Tibial nerve (tissue), 4 donors: ENCODE results near the gene FASLG. TPM values are rescaled to one million over a fixed set of nuclear protein-coding genes. Genes with fewer than 3 reads are reported as not detected.

Source experiments
- DNase-seq, 2 donors: peaks; one replicate each; pipeline ENCODE4 v3.0.0-alpha.2; 2019; ENCODE audit warnings: low spot score in 2 of 2
- H3K27ac ChIP-seq, 4 donors: fragments of 200-600 bp; sonication (generic) in 3 of 4; one replicate each; pipeline ENCODE4 v1.5.1; 2017 to 2019; ENCODE audit warnings: mild to moderate bottlenecking in 1 of 4
- H3K27me3 ChIP-seq, 2 donors: fragments of 200-600 bp; sonication (generic) in 1 of 2; one replicate each; pipeline versions ENCODE4 v1.5.1 to v1.6.0; 2017 to 2019
- H3K36me3 ChIP-seq, 3 donors: fragments of 200-600 bp; sonication (generic); one replicate each; pipeline ENCODE4 v1.5.1; 2018 to 2019
- H3K4me1 ChIP-seq, 4 donors: fragments of 200-600 bp; sonication (generic) in 3 of 4; one replicate each; pipeline ENCODE4 v1.5.1; 2017 to 2019
- H3K4me3 ChIP-seq, 4 donors: fragments of 200-600 bp; sonication (generic) in 3 of 4; one replicate each; pipeline ENCODE4 v1.5.1; 2017 to 2019; ENCODE audit warnings: mild to moderate bottlenecking in 1 of 4, moderate library complexity in 1 of 4
- H3K9me3 ChIP-seq, 4 donors: fragments of 200-600 bp; sonication (generic) in 3 of 4; one replicate each; pipeline ENCODE4 v1.5.1; 2017 to 2019
- EP300 ChIP-seq, 2 donors: sonication (generic); formaldehyde crosslinking; IDR thresholded peaks; one replicate each; pipeline ENCODE4 v1.6.1; 2017; ENCODE audit warnings: antibody characterized with exemption in 2 of 2, mild to moderate bottlenecking in 1 of 2
- POLR2A ChIP-seq, 2 donors: fragments of 450-650 bp; IDR thresholded peaks; one replicate each; pipeline ENCODE4 v1.6.1; 2017; ENCODE audit warnings: antibody characterized with exemption in 2 of 2, mild to moderate bottlenecking in 2 of 2, moderate library complexity in 2 of 2
- WGBS, 2 donors: methylation state at CpG; one replicate each; pipeline ENCODE4 v1.1.5; 2018; 5-methylcytosine and 5-hydroxymethylcytosine counted together
- total RNA-seq, 4 donors: library from RNA; depleted of rRNA; stranded (reverse); fragments of >200 nt; gene quantifications; one replicate each; pipeline ENCODE4 v1.1.0, GENCODE V29; 2016
- TF ChIP-seq, protein P1 (sequence below), 5 experiments: fragments of 200-600 bp in 3 of 5; fragments of 450-650 bp in 2 of 5; sonication (generic) in 3 of 5; IDR thresholded peaks; one replicate each; pipeline ENCODE4 v1.5.1; 2016 to 2019; ENCODE audit warnings: antibody characterized with exemption in 5 of 5, mild to moderate bottlenecking in 3 of 5, moderate library complexity in 2 of 5

FASLG gene
- total RNA-seq, 4 donors from 2014 or later = not detected

DNA sequence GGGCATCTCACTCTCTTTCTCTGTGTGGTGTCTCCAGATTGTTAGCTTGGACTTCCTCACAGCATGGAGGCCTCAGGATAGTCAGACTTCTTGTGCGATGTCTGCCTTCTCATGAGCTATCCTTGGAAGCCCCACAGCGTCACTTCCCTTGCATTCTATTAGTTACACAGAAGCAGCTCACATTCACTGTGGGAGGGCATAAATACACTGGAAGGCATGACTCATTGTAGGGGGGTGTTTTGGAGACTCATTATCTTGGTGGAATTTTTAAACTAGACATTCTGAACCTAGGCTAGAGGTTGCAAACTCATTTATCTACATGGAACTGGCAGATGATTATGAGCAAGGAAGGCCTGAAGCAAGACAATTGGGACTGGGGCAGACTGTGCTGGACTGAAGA lies 21.4 kb upstream of the FASLG start:
- H3K36me3 ChIP-seq = no peaks in the 10 kb centered on the region
- DNase-seq = no peak
- WGBS, 2 donors = 90 to 93% methylated on average over 2 of the region's 2 CpGs
- H3K4me1 ChIP-seq = no peaks in the 10 kb centered on the region
- no peak overlapping the region for H3K27ac ChIP-seq
- H3K4me3 ChIP-seq = no peak overlapping the region
- TF ChIP-seq EP300 (IDR thresholded peaks at IDR 0.05) (no peak), POLR2A (IDR thresholded peaks at IDR 0.05) (no peak)
- TF ChIP-seq, protein P1, sequence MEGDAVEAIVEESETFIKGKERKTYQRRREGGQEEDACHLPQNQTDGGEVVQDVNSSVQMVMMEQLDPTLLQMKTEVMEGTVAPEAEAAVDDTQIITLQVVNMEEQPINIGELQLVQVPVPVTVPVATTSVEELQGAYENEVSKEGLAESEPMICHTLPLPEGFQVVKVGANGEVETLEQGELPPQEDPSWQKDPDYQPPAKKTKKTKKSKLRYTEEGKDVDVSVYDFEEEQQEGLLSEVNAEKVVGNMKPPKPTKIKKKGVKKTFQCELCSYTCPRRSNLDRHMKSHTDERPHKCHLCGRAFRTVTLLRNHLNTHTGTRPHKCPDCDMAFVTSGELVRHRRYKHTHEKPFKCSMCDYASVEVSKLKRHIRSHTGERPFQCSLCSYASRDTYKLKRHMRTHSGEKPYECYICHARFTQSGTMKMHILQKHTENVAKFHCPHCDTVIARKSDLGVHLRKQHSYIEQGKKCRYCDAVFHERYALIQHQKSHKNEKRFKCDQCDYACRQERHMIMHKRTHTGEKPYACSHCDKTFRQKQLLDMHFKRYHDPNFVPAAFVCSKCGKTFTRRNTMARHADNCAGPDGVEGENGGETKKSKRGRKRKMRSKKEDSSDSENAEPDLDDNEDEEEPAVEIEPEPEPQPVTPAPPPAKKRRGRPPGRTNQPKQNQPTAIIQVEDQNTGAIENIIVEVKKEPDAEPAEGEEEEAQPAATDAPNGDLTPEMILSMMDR (IDR thresholded peaks at IDR 0.05) = no peak
- no peaks in the 10 kb centered on the region for H3K27me3 ChIP-seq
- H3K9me3 ChIP-seq = peaks cover 0 to 7% (median 0%) of the 10 kb centered on the region in 4 donors

DNA sequence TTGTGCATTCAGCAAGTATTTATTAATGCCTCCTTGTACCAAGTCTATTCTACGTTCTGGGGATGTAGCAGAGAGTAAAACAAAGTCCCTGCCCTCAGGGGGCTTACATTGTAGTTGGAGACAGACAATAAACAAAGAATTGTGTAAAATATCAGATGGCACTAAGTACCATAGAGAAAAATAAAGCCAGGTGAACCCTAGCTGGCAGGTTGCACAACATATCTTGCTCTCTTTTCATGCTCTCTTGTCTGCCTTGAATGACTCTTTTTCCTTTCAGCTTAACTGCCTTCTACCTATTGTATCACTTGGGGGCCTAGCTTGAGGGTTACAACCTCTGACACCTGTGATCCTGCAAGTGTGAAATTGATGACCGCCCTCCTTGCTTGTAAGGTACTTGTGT lies 20.7 kb upstream of the FASLG start:
- no peaks in the 10 kb centered on the region for H3K36me3 ChIP-seq
- H3K9me3 ChIP-seq = peaks cover 0 to 7% (median 0%) of the 10 kb centered on the region in 4 donors
- no peaks in the 10 kb centered on the region for H3K4me1 ChIP-seq
- WGBS, 2 donors = 73 to 80% methylated on average over 2 of the region's 2 CpGs
- no peak overlapping the region for H3K4me3 ChIP-seq
- no peak overlapping the region for H3K27ac ChIP-seq
- TF ChIP-seq, protein P1 (IDR thresholded peaks at IDR 0.05) = no peak
- TF ChIP-seq POLR2A (IDR thresholded peaks at IDR 0.05) (no peak), EP300 (IDR thresholded peaks at IDR 0.05) (no peak)
- H3K27me3 ChIP-seq = no peaks in the 10 kb centered on the region
- DNase-seq = no peak

DNA sequence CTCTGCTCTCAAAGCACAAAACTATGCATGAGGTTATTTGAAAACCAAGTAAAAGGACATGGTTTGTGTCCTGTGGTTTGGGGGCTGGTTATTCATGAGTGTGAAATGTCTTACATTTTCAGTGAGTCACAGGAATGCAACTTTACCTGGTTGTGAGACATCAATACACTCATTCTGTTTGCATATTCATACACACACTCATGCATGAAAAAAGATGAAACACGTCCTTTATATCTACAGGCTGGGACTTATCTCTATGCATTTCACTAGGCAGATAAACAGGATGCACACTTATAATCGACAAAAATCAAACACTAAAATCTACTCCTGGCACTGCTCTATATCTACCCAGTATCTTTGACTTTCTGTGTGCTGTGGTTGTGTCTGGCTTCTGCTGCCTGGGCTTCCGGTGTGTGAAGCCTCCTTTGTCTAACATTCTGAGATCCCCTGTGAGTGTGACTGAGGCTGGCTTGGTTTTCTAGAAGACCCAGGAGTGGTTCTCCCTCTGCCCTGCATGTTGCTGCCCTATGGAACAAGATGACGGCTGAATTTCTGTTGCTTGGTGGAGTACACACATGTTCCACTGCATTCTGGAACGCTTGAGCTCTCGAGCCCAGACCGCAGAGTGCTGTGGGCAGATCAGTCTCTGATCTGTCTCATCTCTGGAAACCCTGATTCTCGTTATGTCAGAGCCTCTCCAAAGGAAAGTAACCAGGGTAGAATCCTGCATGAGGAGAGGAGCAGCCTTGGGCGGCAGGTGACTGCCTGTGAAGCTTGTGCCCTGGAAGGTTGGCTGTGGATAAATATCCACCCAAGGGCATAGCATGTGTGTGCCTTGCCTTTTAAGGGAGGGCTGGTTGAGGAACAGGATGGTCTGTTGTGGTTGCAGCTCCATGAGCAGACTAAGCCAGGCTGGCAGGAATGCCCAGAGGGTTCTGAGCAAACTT lies 19.7 kb upstream of the FASLG start:
- TF ChIP-seq EP300 (IDR thresholded peaks at IDR 0.05) (no peak), POLR2A (IDR thresholded peaks at IDR 0.05) (no peak)
- TF ChIP-seq, protein P1 (IDR thresholded peaks at IDR 0.05) = no peak
- no peaks in the 10 kb centered on the region for H3K36me3 ChIP-seq
- no peaks in the 10 kb centered on the region for H3K27me3 ChIP-seq
- no peaks in the 10 kb centered on the region for H3K4me1 ChIP-seq
- no peak for DNase-seq
- H3K27ac ChIP-seq = no peak overlapping the region
- no peak overlapping the region for H3K4me3 ChIP-seq
- H3K9me3 ChIP-seq = peaks cover 0 to 7% (median 0%) of the 10 kb centered on the region in 4 donors
- 76 to 78% methylated on average over 9 of the region's 9 CpGs for WGBS, 2 donors

DNA sequence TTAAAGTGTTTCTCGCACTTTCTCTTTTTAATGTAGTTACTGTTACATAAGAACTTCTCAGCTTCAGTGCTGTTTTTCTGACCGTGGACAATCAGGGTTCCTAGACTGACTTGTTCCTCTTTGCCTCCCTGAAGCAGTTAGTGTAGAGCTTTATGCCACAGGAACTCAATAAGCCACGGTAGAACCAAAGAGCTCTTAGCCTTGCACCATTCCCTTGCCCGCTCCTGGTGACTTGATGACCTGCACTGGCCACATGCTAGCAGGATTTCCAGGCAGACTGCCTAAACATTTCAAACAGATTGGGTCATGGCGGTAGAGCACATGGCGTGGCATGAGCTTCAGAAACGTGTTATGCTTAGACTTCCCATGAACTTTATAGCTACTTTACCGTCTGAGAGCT lies 18.8 kb upstream of the FASLG start:
- no peaks in the 10 kb centered on the region for H3K27me3 ChIP-seq
- H3K4me3 ChIP-seq = no peak overlapping the region
- TF ChIP-seq, protein P1 (IDR thresholded peaks at IDR 0.05) = no peak
- TF ChIP-seq EP300 (IDR thresholded peaks at IDR 0.05) (no peak), POLR2A (IDR thresholded peaks at IDR 0.05) (no peak)
- WGBS, 2 donors = 84% methylated on average over 8 of the region's 8 CpGs
- H3K9me3 ChIP-seq = peaks cover 0 to 7% (median 0%) of the 10 kb centered on the region in 4 donors
- no peak for DNase-seq
- no peaks in the 10 kb centered on the region for H3K4me1 ChIP-seq
- H3K27ac ChIP-seq = no peak overlapping the region
- H3K36me3 ChIP-seq = no peaks in the 10 kb centered on the region

DNA sequence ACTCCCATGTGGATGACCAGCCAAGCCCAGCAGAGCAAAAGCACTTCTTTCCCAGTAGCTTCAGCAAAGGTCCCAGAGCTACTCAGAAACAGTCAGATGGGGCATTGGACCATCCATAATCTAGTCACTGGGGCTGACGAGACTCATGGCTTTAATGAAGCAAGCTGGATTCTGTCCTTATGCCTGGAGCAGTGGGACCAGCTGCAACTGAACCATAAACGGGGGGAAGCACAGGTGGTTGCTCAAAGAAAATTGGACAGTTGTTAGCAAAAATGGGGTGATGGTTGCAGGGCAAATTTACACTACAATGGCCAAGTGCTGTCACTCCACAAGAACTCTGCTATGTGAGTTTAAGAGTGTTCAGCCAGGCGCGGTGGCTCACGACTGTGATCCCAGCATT lies 17.4 kb upstream of the FASLG start:
- peaks cover 0 to 7% (median 0%) of the 10 kb centered on the region in 4 donors for H3K9me3 ChIP-seq
- 68 to 76% methylated on average over 5 of the region's 5 CpGs for WGBS, 2 donors
- DNase-seq = no peak
- TF ChIP-seq EP300 (IDR thresholded peaks at IDR 0.05) (no peak), POLR2A (IDR thresholded peaks at IDR 0.05) (no peak)
- TF ChIP-seq, protein P1 (IDR thresholded peaks at IDR 0.05) = no peak
- H3K27ac ChIP-seq = no peak overlapping the region
- H3K4me1 ChIP-seq = no peaks in the 10 kb centered on the region
- no peak overlapping the region for H3K4me3 ChIP-seq
- H3K36me3 ChIP-seq = no peaks in the 10 kb centered on the region
- no peaks in the 10 kb centered on the region for H3K27me3 ChIP-seq
